ENCODE measurements around the gene CHRDL1. TPM values are rescaled to one million over a fixed set of nuclear protein-coding genes. Genes with fewer than 3 reads are reported as not detected.

Gene CHRDL1
- total RNA-seq, 4 donors from 2014 or later: 4.7 to 23.4 (median 9.8) TPM

- Histone ChIP-seq H3K36me3 (no peaks in the 10 kb centered on the region), H3K4me1 (no peaks in the 10 kb centered on the region), H3K4me3 (no peak overlapping the region), H3K27me3 (no peaks in the 10 kb centered on the region), H3K9me3 (no peaks in the 10 kb centered on the region), H3K27ac (no peak overlapping the region)
- no peak for TF ChIP-seq CTCF (IDR thresholded peaks at IDR 0.05)
- no peak for TF ChIP-seq POLR2AphosphoS5 (IDR thresholded peaks at IDR 0.05)
- TF ChIP-seq EP300 (IDR thresholded peaks at IDR 0.05): no peak
- no peak for TF ChIP-seq POLR2A (IDR thresholded peaks at IDR 0.05)
- no peak for DNase-seq (ENCODE audit: low spot score in 2 of 2)
- WGBS: 59% methylated on average over 1 of the region's 1 CpG
Measured at GRCh38 chrX:110646386-110646785, 149.2 kb downstream of the CHRDL1 start.
